GM19395 (cell line): ENCODE results near the gene TCTN2.

Experiments used
- ATAC-seq: cut with Tn5 transposase; IDR thresholded peaks from one replicate; pipeline ENCODE4 v1.9.1; 2021; ENCODE audit warnings: mild to moderate bottlenecking, moderate library complexity; ENCODE audit not compliant: unreplicated experiment

TCTN2 gene

GRCh38 chr12:123734268-123734667 lies 63.4 kb downstream of the TCTN2 start:
- no peak for ATAC-seq

GRCh38 chr12:123741937-123742572 lies 71.1 kb downstream of the TCTN2 start:
- no peak for ATAC-seq

GRCh38 chr12:123743002-123743401 lies 72.1 kb downstream of the TCTN2 start:
- ATAC-seq, result no peak

GRCh38 chr12:123744836-123745235 lies 73.9 kb downstream of the TCTN2 start:
- ATAC-seq, result no peak

- no peak for ATAC-seq
Observed at GRCh38 chr12:123747309-123747708, 76.4 kb downstream of the TCTN2 start.

- no peak for ATAC-seq
Observed at GRCh38 chr12:123748161-123748560, 77.2 kb downstream of the TCTN2 start.

GRCh38 chr12:123748661-123749060 lies 77.7 kb downstream of the TCTN2 start:
- ATAC-seq, result no peak

GRCh38 chr12:123749355-123749754 lies 78.4 kb downstream of the TCTN2 start:
- no peak for ATAC-seq

- ATAC-seq, result no peak
Observed at GRCh38 chr12:123750159-123750656, 79.3 kb downstream of the TCTN2 start.

- no peak for ATAC-seq
Observed at GRCh38 chr12:123752046-123752445, 81.1 kb downstream of the TCTN2 start.

- no peak for ATAC-seq
Observed at GRCh38 chr12:123754041-123754772, 83.3 kb downstream of the TCTN2 start.

- no peak for ATAC-seq
Observed at GRCh38 chr12:123757561-123757960, 86.6 kb downstream of the TCTN2 start.
